Spleen (tissue), 7 donors: ENCODE data around the gene MARK1.

Experiments used
- CTCF ChIP-seq, 11 experiments: fragments of 200-600 bp in 7 of 11; fragments of 450-650 bp in 4 of 11; sonication (generic) in 4 of 11; IDR thresholded peaks in 8 of 11; conservative IDR thresholded peaks in 3 of 11; 1 replicate in 7 of 11; 2 replicates in 4 of 11; pipeline versions ENCODE4 v1.4.0 to v1.8.0; 2016 to 2021; ENCODE audit warnings: antibody characterized with exemption in 11 of 11, inconsistent platforms in 4 of 11, mild to moderate bottlenecking in 1 of 11
- POLR2A ChIP-seq, 3 donors: fragments of 450-650 bp; IDR thresholded peaks; one replicate each; pipeline ENCODE4 v1.5.1; 2017; ENCODE audit warnings: antibody characterized with exemption in 3 of 3, mild to moderate bottlenecking in 1 of 3
- donor health status: DM: no; HTN: no; CAD: no; lungs with moderate emphysema.
- donor health status: DM: no; HTN: no; CAD: no.
- donor health status: DM: no; HTN: no; CAD: no.

- TF ChIP-seq CTCF (IDR thresholded peaks at IDR 0.05 in 8 of 11, conservative IDR thresholded peaks at IDR 0.05 in 3 of 11): no peak
- no peak for TF ChIP-seq POLR2A (IDR thresholded peaks at IDR 0.05)
These were observed 177.8 kb downstream of the MARK1 start for GRCh38 chr1:220705782-220706181.
